K562 (cell line): Measurements from ENCODE around the gene MIEN1. TPM values are rescaled to one million over a fixed set of nuclear protein-coding genes. Genes with fewer than 3 reads are reported as not detected.
A peak's percentile ranks its signal among the peaks of the same experiment; 100 is the strongest.

ENCODE experiments used
- ATAC-seq: fragments of 200-7000 bp; cut with Tn5 transposase; 3 replicates; pipeline ENCODE4 v1.9.1; 2020; ENCODE audit warnings: moderate library complexity
- BruUV-seq: library from RNA; stranded (reverse); fragments of 400-500 nt; replicated peaks from 2 replicates; lab custom pipeline; 2021; lab: Mats Ljungman, UMichigan
- CTCF ChIA-PET: fragments of 300-600 bp; formaldehyde crosslinking; extraction: SDS; loops from one replicate; lab custom pipeline; 2021; ENCODE audit warnings: low intra/inter-chr PET ratio; lab: Yijun Ruan, JAX
- POLR2A ChIA-PET: fragments of 300-600, 350-650 bp; sonication (Branson Sonifier 250); formaldehyde crosslinking; extraction: SDS; loops from one replicate; lab custom pipeline; 2021; ENCODE audit warnings: antibody characterized with exemption, inconsistent platforms; lab: Yijun Ruan, JAX
- DNase-seq, 4 experiments: peaks; one replicate each; pipeline versions ENCODE4 v3.0.0 to v3.0.0-alpha.2; 2011 to 2018; ENCODE audit warnings: low spot score in 3 of 4, mixed read lengths in 3 of 4; ENCODE audit errors: extremely low read depth in 1 of 4
- FAIRE-seq: peaks from 2 replicates; lab custom pipeline; 2011; peaks lifted over from hg19 to GRCh38; lab: Jason Lieb, UNC
- H2AFZ ChIP-seq: 2 replicates; pipeline ENCODE4 v1.6.0; 2011; ENCODE audit warnings: low read depth, low read length, control low read depth, inconsistent platforms
- H3K27ac ChIP-seq: fragments of 200-600 bp; 3 replicates; pipeline ENCODE4 v1.8.0; 2011; ENCODE audit warnings: low read depth, mild to moderate bottlenecking, control low read depth, inconsistent platforms, low read length, moderate library complexity, mixed read lengths; ENCODE audit errors: extremely low read depth
- H3K27me3 ChIP-seq, 2 experiments: fragments of 300-600 bp in 1 of 2; 2 replicates in 1 of 2; 3 replicates in 1 of 2; pipeline versions ENCODE4 v1.6.0 to v1.8.0; 2011; ENCODE audit warnings: inconsistent platforms in 2 of 2, low read length in 2 of 2, mild to moderate bottlenecking in 1 of 2, mixed read lengths in 1 of 2, moderate library complexity in 1 of 2; ENCODE audit not compliant: control insufficient read depth in 2 of 2, insufficient read depth in 2 of 2
- H3K36me3 ChIP-seq: fragments of 300-600 bp; 3 replicates; pipeline ENCODE4 v1.8.0; 2011; ENCODE audit warnings: mild to moderate bottlenecking, low read length, inconsistent platforms; ENCODE audit not compliant: control insufficient read depth, insufficient read depth
- H3K4me1 ChIP-seq, 2 experiments: fragments of 200-600 bp in 1 of 2; replicated peaks in 1 of 2; 2 replicates in 1 of 2; 3 replicates in 1 of 2; pipeline versions ENCODE4 v1.5.1 to v1.8.0; 2011; ENCODE audit warnings: inconsistent platforms in 2 of 2, low read length in 2 of 2, mild to moderate bottlenecking in 1 of 2, mixed read lengths in 1 of 2, moderate library complexity in 1 of 2; ENCODE audit not compliant: control insufficient read depth in 2 of 2, insufficient read depth in 2 of 2
- H3K4me2 ChIP-seq: 2 replicates; pipeline ENCODE4 v1.6.1; 2011; ENCODE audit warnings: low read length, control low read depth, inconsistent platforms, mixed read lengths; ENCODE audit not compliant: insufficient read depth
- H3K4me3 ChIP-seq: fragments of 200-600 bp; sonication (generic), shearing (Covaris generic); 2 replicates; pipeline ENCODE4 v1.5.1; 2016; ENCODE audit warnings: control low read depth, inconsistent platforms
- H3K79me2 ChIP-seq: fragments of 200-600 bp; 3 replicates; pipeline ENCODE4 v1.8.0; 2011; ENCODE audit warnings: low read length, inconsistent platforms; ENCODE audit not compliant: control insufficient read depth, insufficient read depth
- H3K9ac ChIP-seq, 2 experiments: 2 replicates each; pipeline versions ENCODE4 v1.6.0 to v1.6.1; 2011; ENCODE audit warnings: low read depth in 2 of 2, low read length in 2 of 2, control low read depth in 1 of 2, inconsistent platforms in 1 of 2, mild to moderate bottlenecking in 1 of 2, mixed read lengths in 1 of 2; ENCODE audit not compliant: insufficient read depth in 1 of 2
- H3K9me1 ChIP-seq: one replicate; pipeline ENCODE4 v1.6.0; 2011; ENCODE audit warnings: inconsistent platforms, mild to moderate bottlenecking, low read length, moderate library complexity; ENCODE audit not compliant: control insufficient read depth, insufficient read depth
- H3K9me3 ChIP-seq: replicated peaks from 2 replicates; pipeline ENCODE4 v1.5.1; 2011; ENCODE audit warnings: low read depth, low read length, inconsistent platforms; ENCODE audit not compliant: control insufficient read depth, insufficient read depth
- H4K20me1 ChIP-seq: replicated peaks from 2 replicates; pipeline ENCODE4 v1.6.1; 2011; ENCODE audit warnings: low read length, inconsistent platforms, mixed read lengths; ENCODE audit not compliant: control insufficient read depth, insufficient read depth
- EGR1 ChIP-seq: fragments of 450-650 bp; conservative IDR thresholded peaks from 2 replicates; pipeline ENCODE4 v1.6.1; 2017; ENCODE audit warnings: mild to moderate bottlenecking
- HNRNPL ChIP-seq: fragments of 200-400 bp; formaldehyde crosslinking; IDR thresholded peaks from 2 replicates; pipeline ENCODE4 v1.6.1; 2017; ENCODE audit warnings: low read depth, mild to moderate bottlenecking, low read length
- KHSRP ChIP-seq: fragments of 450-650 bp; IDR thresholded peaks from 2 replicates; pipeline ENCODE4 v1.6.1; 2017
- RBFOX2 ChIP-seq: fragments of 200-400 bp; formaldehyde crosslinking; IDR thresholded peaks from 2 replicates; pipeline ENCODE4 v1.6.1; 2017; ENCODE audit warnings: low read depth, mild to moderate bottlenecking, low read length, moderate library complexity
- RBM34 ChIP-seq: fragments of 200-400 bp; formaldehyde crosslinking; IDR thresholded peaks from 2 replicates; pipeline ENCODE4 v1.6.1; 2018; ENCODE audit warnings: low read length, borderline replicate concordance; ENCODE audit not compliant: insufficient read depth
- SETDB1 ChIP-seq: IDR thresholded peaks from one replicate; pipeline ENCODE4 v1.6.1; 2012; ENCODE audit warnings: low read length, control low read depth, inconsistent platforms
- ZBTB7A ChIP-seq: IDR thresholded peaks from 2 replicates; pipeline ENCODE4 v1.6.1; 2011; ENCODE audit warnings: low read depth, mild to moderate bottlenecking, low read length, moderate library complexity, borderline replicate concordance; ENCODE audit not compliant: control insufficient read depth
- ZNF431 ChIP-seq: sonication (generic); formaldehyde crosslinking; IDR thresholded peaks from 2 replicates; pipeline ENCODE4 v1.8.0; 2022; ENCODE audit warnings: mild to moderate bottlenecking, missing genetic modification reagents
- WGBS: fragments of 100-300 bp; shearing (Covaris generic); methylation state at CpG from one replicate; pipeline ENCODE4 v1.1.6; 2016; ENCODE audit warnings: low coverage, mixed read lengths; ENCODE audit not compliant: insufficient coverage; ENCODE audit errors: missing lambda C conversion rate; 5-methylcytosine and 5-hydroxymethylcytosine counted together
- in situ Hi-C: fragments of 300-500 bp; cut with MboI; formaldehyde crosslinking; loops from 4 replicates; pipeline ENCODE4 v1.15.0; 2018; ENCODE audit warnings: inconsistent platforms, mixed read lengths
- intact Hi-C: fragments of 100-400 bp; cut with micrococcal nuclease; formaldehyde crosslinking; loops from 2 replicates; pipeline ENCODE4 v1.14.2; 2022
- polyA plus RNA-seq, 8 experiments: library from polyadenylated mRNA; depleted of rRNA in 4 of 8; stranded (reverse) in 5 of 8; unstranded in 3 of 8; fragments of >200 nt; fragmentation: Nextera tagmentation in 2 of 8; fragmentation: Illumina TruSeq in 1 of 8; extraction: Ambion mirVana in 2 of 8; extraction: Trizol in 1 of 8; gene quantifications; 2 replicates each; pipeline versions ENCODE4 v1.2.1 to v1.2.3, GENCODE V29; 2011 to 2014; ENCODE audit warnings: inconsistent platforms in 1 of 8, missing spikeins in 1 of 8
- total RNA-seq, 7 experiments: library from RNA; depleted of rRNA in 6 of 7; stranded (reverse); fragments of >200 nt in 6 of 7; fragmentation: Illumina TruSeq in 2 of 7; extraction: Trizol in 2 of 7; gene quantifications; 2 replicates each; pipeline versions ENCODE4 v1.2.1 to v1.2.3, GENCODE V29; 2011 to 2021; ENCODE audit warnings: low replicate concordance in 1 of 7
- TF ChIP-seq, protein P1 (sequence below): sonication (generic); formaldehyde crosslinking; IDR thresholded peaks from 2 replicates; pipeline ENCODE4 v1.8.0; 2022; ENCODE audit warnings: missing genetic modification reagents, mild to moderate bottlenecking, borderline replicate concordance
- TF ChIP-seq, protein P2 (sequence below): fragments of 250-450 bp; sonication (Bioruptor Pico); IDR thresholded peaks from 2 replicates; pipeline ENCODE4 v1.9.0; 2021; ENCODE audit warnings: mild to moderate bottlenecking, inconsistent platforms

Gene MIEN1
- total and polyA plus RNA-seq, 9 of the 15 experiments (the other 6 are each of a cell fraction or from before 2014, with no cell fraction given): 61.3 to 142 (median 78.9) TPM

DNA sequence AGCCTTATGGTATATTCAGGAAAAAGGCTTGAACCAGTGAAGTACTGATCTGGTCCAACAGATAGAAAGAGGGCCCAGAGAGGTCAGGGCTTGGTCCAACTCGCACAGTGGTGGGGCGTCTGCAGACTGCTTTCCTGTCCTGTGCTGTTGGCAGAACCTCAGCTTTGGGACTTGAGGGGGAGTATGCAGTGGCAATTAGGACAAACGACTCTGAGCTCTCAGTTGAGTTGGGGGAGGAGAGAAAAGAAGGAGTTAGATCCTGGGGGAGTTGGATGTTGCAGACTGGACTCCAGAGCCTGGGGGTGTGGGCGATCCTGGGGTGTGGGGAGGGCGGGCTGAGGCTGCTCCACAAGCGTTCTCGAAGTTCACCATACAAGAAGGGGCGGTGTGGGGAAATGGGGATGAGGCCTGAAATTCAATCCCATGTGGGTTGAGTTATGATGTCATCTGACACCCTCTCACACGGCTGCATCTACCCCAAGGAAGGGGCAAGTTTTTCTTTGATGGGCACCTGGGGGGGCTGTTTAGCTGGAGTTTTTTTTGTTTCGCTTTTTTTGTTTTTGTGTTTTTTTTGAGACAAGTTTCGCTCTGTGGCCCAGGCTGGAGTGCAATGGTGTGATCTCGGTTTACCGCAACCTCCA, 22.0 kb upstream of the MIEN1 start:
- Histone ChIP-seq H3K36me3 (no peaks in the 10 kb centered on the region), H3K9me3 (no peaks in the 10 kb centered on the region), H3K27me3 (peaks cover 0 to 6% of the 10 kb centered on the region in 2 experiments; a peak in 1 of 5 replicates), H4K20me1 (no peaks in the 10 kb centered on the region), H3K27ac (no peak overlapping the region), H3K4me1 (peaks cover 9 to 43% of the 10 kb centered on the region in 2 experiments; a peak in 4 of 5 replicates), H3K4me2 (no peak overlapping the region), H3K9ac (no peak overlapping the region), H3K79me2 (no peaks in the 10 kb centered on the region), H3K9me1 (no peaks in the 10 kb centered on the region), H2AFZ (no peak overlapping the region), H3K4me3 (no peak overlapping the region)
- BruUV-seq: no TSS peak
- CTCF ChIA-PET: interaction anchor here (6.1 kb wide), 1 partner anchor 131 kb away, joined by 118 read pairs; no protein-coding TSS in a partner anchor
- 65% methylated on average over 8 of the region's 13 CpGs for WGBS
- 0 out of 2 replicates have a peak, but pooled peaks have one; percentile 18 for TF ChIP-seq EGR1
- no peak for TF ChIP-seq ZNF431 (CRISPR knock-in tag)
- no peak for TF ChIP-seq SETDB1
- ATAC-seq: no peak
- POLR2A ChIA-PET: interaction anchor here (1.4 to 1.8 kb wide), 2 partner anchors 10 to 131 kb away, joined by 3 to 6 read pairs; no protein-coding TSS in a partner anchor
- intact Hi-C loops: loop anchor here (5.0 kb wide), 1 partner anchor 80 kb away; no protein-coding TSS in a partner anchor
- FAIRE-seq: no peak
- no peak for DNase-seq
- in situ Hi-C loops: no loop called here

DNA sequence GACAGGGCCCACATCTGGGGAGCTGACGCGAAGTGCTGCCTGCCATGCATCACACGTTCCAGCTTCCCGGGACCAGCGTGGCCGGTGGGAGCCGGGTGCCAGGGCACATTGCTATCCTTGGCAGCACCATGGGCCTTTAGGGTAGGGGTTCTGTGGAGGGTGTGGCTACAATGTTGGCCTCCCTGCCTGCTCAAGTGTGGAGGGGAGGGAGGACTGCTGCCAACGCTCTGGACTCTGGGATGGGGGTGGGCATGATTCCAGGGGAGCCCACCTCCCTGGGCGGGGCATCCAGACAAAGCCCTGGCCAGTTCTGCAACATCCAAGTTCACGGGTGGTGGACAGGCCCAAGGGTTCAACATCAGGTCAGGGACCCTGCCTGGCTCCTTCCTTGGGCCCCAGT, 21.3 kb upstream of the MIEN1 start:
- in situ Hi-C loops: no loop called here
- CTCF ChIA-PET: interaction anchor here (0.8 to 6.1 kb wide), 2 partner anchors 126 to 130 kb away, joined by 3 to 118 read pairs; no protein-coding TSS in a partner anchor
- TF ChIP-seq RBM34 (no peak), RBFOX2 (no peak), ZBTB7A (no peak), HNRNPL (no peak), KHSRP (no peak)
- TF ChIP-seq, protein P1, sequence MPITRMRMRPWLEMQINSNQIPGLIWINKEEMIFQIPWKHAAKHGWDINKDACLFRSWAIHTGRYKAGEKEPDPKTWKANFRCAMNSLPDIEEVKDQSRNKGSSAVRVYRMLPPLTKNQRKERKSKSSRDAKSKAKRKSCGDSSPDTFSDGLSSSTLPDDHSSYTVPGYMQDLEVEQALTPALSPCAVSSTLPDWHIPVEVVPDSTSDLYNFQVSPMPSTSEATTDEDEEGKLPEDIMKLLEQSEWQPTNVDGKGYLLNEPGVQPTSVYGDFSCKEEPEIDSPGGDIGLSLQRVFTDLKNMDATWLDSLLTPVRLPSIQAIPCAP (CRISPR knock-in tag): no peak
- TF ChIP-seq, protein P2, sequence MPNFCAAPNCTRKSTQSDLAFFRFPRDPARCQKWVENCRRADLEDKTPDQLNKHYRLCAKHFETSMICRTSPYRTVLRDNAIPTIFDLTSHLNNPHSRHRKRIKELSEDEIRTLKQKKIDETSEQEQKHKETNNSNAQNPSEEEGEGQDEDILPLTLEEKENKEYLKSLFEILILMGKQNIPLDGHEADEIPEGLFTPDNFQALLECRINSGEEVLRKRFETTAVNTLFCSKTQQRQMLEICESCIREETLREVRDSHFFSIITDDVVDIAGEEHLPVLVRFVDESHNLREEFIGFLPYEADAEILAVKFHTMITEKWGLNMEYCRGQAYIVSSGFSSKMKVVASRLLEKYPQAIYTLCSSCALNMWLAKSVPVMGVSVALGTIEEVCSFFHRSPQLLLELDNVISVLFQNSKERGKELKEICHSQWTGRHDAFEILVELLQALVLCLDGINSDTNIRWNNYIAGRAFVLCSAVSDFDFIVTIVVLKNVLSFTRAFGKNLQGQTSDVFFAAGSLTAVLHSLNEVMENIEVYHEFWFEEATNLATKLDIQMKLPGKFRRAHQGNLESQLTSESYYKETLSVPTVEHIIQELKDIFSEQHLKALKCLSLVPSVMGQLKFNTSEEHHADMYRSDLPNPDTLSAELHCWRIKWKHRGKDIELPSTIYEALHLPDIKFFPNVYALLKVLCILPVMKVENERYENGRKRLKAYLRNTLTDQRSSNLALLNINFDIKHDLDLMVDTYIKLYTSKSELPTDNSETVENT (CRISPR knock-in tag): no peak

More for the DNA sequence above, 21.3 kb upstream of the MIEN1 start:
- Histone ChIP-seq H4K20me1 (no peaks in the 10 kb centered on the region), H3K36me3 (no peaks in the 10 kb centered on the region), H3K4me2 (no peak overlapping the region), H3K27me3 (peaks cover 0 to 6% of the 10 kb centered on the region in 2 experiments; a peak in 1 of 5 replicates), H3K9ac (peak overlapping the region in 1 of 2 experiments; percentile 17; a peak in 1 of 4 replicates), H3K4me1 (peaks cover 9 to 47% of the 10 kb centered on the region in 2 experiments; a peak in 4 of 5 replicates), H3K79me2 (no peaks in the 10 kb centered on the region), H2AFZ (no peak overlapping the region), H3K9me1 (no peaks in the 10 kb centered on the region), H3K4me3 (no peak overlapping the region), H3K9me3 (no peaks in the 10 kb centered on the region), H3K27ac (no peak overlapping the region)
- ATAC-seq (no peak), FAIRE-seq (no peak), DNase-seq (no peak)
- 45% methylated on average over 8 of the region's 10 CpGs for WGBS
- intact Hi-C loops: loop anchor here (5.0 kb wide), 1 partner anchor 79 kb away; no protein-coding TSS in a partner anchor
- POLR2A ChIA-PET: interaction anchor here (1.4 kb wide), 1 partner anchor 130 kb away, joined by 3 read pairs; no protein-coding TSS in a partner anchor
- no TSS peak for BruUV-seq
